Fibroblast of lung (primary cell): Measurements from ENCODE around the gene CEMIP. TPM values are rescaled to one million over a fixed set of nuclear protein-coding genes. Genes with fewer than 3 reads are reported as not detected.

Experiments
- DNase-seq, 2 donors: peaks; one replicate each; pipeline versions ENCODE4 v3.0.0 to v3.0.0-alpha.2; 2010; ENCODE audit warnings: low read depth in 2 of 2
- H2AFZ ChIP-seq: 2 replicates; pipeline ENCODE4 v1.5.1; 2012; ENCODE audit warnings: low read length, control low read depth, inconsistent platforms
- H3K27ac ChIP-seq: 2 replicates; pipeline ENCODE4 v1.5.1; 2011; ENCODE audit warnings: low read length, control low read depth; ENCODE audit not compliant: insufficient read depth
- H3K27me3 ChIP-seq: 2 replicates; pipeline ENCODE4 v1.5.1; 2011; ENCODE audit warnings: mild to moderate bottlenecking, low read length; ENCODE audit not compliant: control insufficient read depth, insufficient read depth
- H3K36me3 ChIP-seq: 2 replicates; pipeline ENCODE4 v1.5.1; 2011; ENCODE audit warnings: low read length; ENCODE audit not compliant: control insufficient read depth, insufficient read depth
- H3K4me1 ChIP-seq: 2 replicates; pipeline ENCODE4 v1.5.1; 2011; ENCODE audit warnings: low read length; ENCODE audit not compliant: control insufficient read depth, insufficient read depth; ENCODE audit errors: extremely low read depth
- H3K4me2 ChIP-seq: 2 replicates; pipeline ENCODE4 v1.5.1; 2011; ENCODE audit warnings: low read length, control low read depth; ENCODE audit not compliant: insufficient read depth; ENCODE audit errors: extremely low read depth
- H3K4me3 ChIP-seq, 4 experiments: fragments of 200-600 bp in 1 of 4; sonication (generic) in 1 of 4; replicated peaks in 1 of 4; 2 replicates each; pipeline ENCODE4 v1.5.1; 2011 to 2016; ENCODE audit warnings: low read length in 4 of 4, low read depth in 3 of 4, mild to moderate bottlenecking in 3 of 4, control low read depth in 2 of 4, inconsistent platforms in 1 of 4, mixed read lengths in 1 of 4; ENCODE audit not compliant: insufficient read depth in 1 of 4; ENCODE audit errors: control extremely low read depth in 1 of 4
- H3K79me2 ChIP-seq: 2 replicates; pipeline ENCODE4 v1.5.1; 2012; ENCODE audit warnings: mild to moderate bottlenecking, low read length, inconsistent platforms; ENCODE audit not compliant: control insufficient read depth, insufficient read depth
- H3K9ac ChIP-seq: 2 replicates; pipeline ENCODE4 v1.5.1; 2011; ENCODE audit warnings: mild to moderate bottlenecking, low read length, control low read depth; ENCODE audit not compliant: insufficient read depth
- H3K9me3 ChIP-seq: 2 replicates; pipeline ENCODE4 v1.5.1; 2012; ENCODE audit warnings: low read depth, low read length; ENCODE audit not compliant: control insufficient read depth, insufficient read depth
- H4K20me1 ChIP-seq: 2 replicates; pipeline ENCODE4 v1.5.1; 2011; ENCODE audit warnings: low read length; ENCODE audit not compliant: control insufficient read depth, insufficient read depth; ENCODE audit errors: extremely low read depth
- EZH2 ChIP-seq: IDR thresholded peaks from 2 replicates; pipeline ENCODE4 v1.5.1; 2012; ENCODE audit warnings: low read length, control low read depth, mild to moderate bottlenecking; ENCODE audit errors: missing control alignments
- polyA plus RNA-seq, 2 donors: library from polyadenylated mRNA; depleted of rRNA in 1 of 2; stranded (reverse) in 1 of 2; unstranded in 1 of 2; fragments of >200 nt; gene quantifications; 2 replicates each; pipeline ENCODE4 v1.2.1, GENCODE V29; 2011 to 2012; ENCODE audit warnings: missing spikeins in 1 of 2
- total RNA-seq: library from RNA; depleted of rRNA; stranded (reverse); fragments of >200 nt; gene quantifications from 2 replicates; pipeline ENCODE4 v1.2.1, GENCODE V29; 2014
- TF ChIP-seq, protein P1 (sequence below), 2 donors: IDR thresholded peaks in 1 of 2; conservative IDR thresholded peaks in 1 of 2; 1 replicate in 1 of 2; 2 replicates in 1 of 2; pipeline ENCODE4 v1.5.1; 2011 to 2012; ENCODE audit warnings: low read length in 2 of 2, control low read depth in 1 of 2, inconsistent platforms in 1 of 2, low read depth in 1 of 2, mild to moderate bottlenecking in 1 of 2

The CEMIP gene
- total and polyA plus RNA-seq, 2 donors (not counting 1 experiment from before 2014, with no cell fraction given), result 946 to 1,190 TPM

DNA sequence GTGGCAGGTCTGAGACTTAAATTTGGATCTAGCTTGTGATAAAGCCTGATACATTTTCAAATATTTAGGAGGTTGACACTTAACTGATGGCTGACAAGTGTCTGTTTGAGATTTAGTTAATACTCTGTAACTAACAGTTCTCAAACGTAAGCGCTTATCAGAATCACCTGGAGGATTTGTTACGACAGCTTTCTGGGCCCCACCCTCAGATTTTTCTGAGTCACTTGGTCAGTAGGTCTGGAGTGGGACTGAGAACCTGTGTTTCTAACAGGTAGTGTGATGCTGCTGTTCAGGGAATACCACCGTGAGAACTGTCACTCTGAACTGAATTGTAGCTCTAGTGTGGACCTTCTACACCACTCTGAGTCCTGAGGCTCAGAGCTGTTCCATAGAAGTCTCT is 85.5 kb downstream of the CEMIP start:
- TF ChIP-seq, protein P1, sequence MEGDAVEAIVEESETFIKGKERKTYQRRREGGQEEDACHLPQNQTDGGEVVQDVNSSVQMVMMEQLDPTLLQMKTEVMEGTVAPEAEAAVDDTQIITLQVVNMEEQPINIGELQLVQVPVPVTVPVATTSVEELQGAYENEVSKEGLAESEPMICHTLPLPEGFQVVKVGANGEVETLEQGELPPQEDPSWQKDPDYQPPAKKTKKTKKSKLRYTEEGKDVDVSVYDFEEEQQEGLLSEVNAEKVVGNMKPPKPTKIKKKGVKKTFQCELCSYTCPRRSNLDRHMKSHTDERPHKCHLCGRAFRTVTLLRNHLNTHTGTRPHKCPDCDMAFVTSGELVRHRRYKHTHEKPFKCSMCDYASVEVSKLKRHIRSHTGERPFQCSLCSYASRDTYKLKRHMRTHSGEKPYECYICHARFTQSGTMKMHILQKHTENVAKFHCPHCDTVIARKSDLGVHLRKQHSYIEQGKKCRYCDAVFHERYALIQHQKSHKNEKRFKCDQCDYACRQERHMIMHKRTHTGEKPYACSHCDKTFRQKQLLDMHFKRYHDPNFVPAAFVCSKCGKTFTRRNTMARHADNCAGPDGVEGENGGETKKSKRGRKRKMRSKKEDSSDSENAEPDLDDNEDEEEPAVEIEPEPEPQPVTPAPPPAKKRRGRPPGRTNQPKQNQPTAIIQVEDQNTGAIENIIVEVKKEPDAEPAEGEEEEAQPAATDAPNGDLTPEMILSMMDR (conservative IDR thresholded peaks at IDR 0.05 in 1 of 2, IDR thresholded peaks at IDR 0.05 in 1 of 2; ENCODE audit: low read depth in 1 of 2, low read length in 2 of 2), result no peak
- no peak for TF ChIP-seq EZH2
- Histone ChIP-seq H4K20me1 (no peaks in the 10 kb centered on the region), H2AFZ (no peak overlapping the region), H3K9ac (no peak overlapping the region), H3K36me3 (peaks cover 14% of the 10 kb centered on the region), H3K79me2 (no peaks in the 10 kb centered on the region), H3K4me2 (no peak overlapping the region), H3K4me3 (no peak overlapping the region), H3K9me3 (no peaks in the 10 kb centered on the region), H3K27ac (no peak overlapping the region), H3K4me1 (no peaks in the 10 kb centered on the region), H3K27me3 (no peaks in the 10 kb centered on the region)
- no peak for DNase-seq

DNA sequence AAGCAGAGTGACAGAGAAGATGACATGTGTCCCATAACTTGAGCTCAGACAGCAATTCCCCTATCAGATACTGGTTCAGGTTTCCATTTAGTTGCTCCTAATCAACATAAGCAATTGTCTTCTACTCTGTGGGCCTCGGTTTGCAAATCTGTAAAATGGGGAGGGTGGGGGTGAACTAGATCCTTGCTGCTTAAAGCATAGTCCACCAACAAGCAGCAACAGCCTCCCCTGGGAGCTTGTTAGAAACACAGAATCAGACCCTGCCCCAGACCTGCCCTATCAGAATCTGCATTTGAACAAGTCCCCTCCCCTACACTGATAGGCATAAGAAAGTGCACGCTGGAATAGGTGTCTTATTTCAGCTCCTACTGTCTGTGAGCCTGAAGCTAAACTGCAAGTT is 87.8 kb downstream of the CEMIP start:
- H3K27me3 ChIP-seq, result no peaks in the 10 kb centered on the region
- peaks cover 10% of the 10 kb centered on the region for H3K36me3 ChIP-seq
- H3K9me3 ChIP-seq, result no peaks in the 10 kb centered on the region
- no peaks in the 10 kb centered on the region for H3K79me2 ChIP-seq
- no peak overlapping the region for H3K4me3 ChIP-seq
- no peak overlapping the region for H3K4me2 ChIP-seq
- DNase-seq, result no peak
- no peaks in the 10 kb centered on the region for H3K4me1 ChIP-seq
- no peaks in the 10 kb centered on the region for H4K20me1 ChIP-seq
- no peak overlapping the region for H3K27ac ChIP-seq
- no peak overlapping the region for H3K9ac ChIP-seq
- TF ChIP-seq, protein P1 (conservative IDR thresholded peaks at IDR 0.05 in 1 of 2, IDR thresholded peaks at IDR 0.05 in 1 of 2; ENCODE audit: low read depth in 1 of 2, low read length in 2 of 2), result no peak
- no peak for TF ChIP-seq EZH2
- H2AFZ ChIP-seq, result no peak overlapping the region

DNA sequence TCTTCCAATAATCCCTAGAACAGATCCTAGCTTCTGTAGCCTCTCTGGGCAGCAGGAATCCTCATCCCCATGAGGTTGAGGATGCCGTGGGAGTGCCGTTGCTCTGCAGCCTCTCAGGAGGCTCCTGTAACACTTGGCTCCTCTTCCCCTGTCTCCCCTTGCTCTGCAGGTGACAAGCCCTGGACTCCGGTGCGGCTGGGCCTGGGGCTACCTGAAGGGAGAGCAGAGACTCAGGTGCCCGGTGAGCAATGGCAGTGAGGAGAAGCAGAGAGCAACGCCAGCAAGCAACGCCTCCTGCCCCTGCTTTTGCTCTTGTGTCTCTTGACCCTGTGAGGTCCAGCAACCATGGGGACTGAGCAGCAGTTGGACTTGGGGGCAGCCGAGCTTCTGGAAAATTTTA is 91.2 kb downstream of the CEMIP start:
- Histone ChIP-seq H4K20me1 (no peaks in the 10 kb centered on the region), H3K79me2 (no peaks in the 10 kb centered on the region), H3K36me3 (peaks cover 21% of the 10 kb centered on the region), H3K27me3 (no peaks in the 10 kb centered on the region), H3K4me2 (no peak overlapping the region), H2AFZ (no peak overlapping the region), H3K9me3 (no peaks in the 10 kb centered on the region), H3K4me1 (no peaks in the 10 kb centered on the region), H3K27ac (no peak overlapping the region), H3K9ac (no peak overlapping the region), H3K4me3 (no peak overlapping the region)
- TF ChIP-seq EZH2, result no peak
- TF ChIP-seq, protein P1 (conservative IDR thresholded peaks at IDR 0.05 in 1 of 2, IDR thresholded peaks at IDR 0.05 in 1 of 2; ENCODE audit: low read depth in 1 of 2, low read length in 2 of 2), result no peak
- no peak for DNase-seq
